ENCODE data around the gene HK2. TPM values are rescaled to one million over a fixed set of nuclear protein-coding genes. Genes with fewer than 3 reads are reported as not detected.

HK2 gene
- total RNA-seq, 6 experiments from 2014 or later, result 26.2 to 51.3 (median 28.4) TPM

DNA sequence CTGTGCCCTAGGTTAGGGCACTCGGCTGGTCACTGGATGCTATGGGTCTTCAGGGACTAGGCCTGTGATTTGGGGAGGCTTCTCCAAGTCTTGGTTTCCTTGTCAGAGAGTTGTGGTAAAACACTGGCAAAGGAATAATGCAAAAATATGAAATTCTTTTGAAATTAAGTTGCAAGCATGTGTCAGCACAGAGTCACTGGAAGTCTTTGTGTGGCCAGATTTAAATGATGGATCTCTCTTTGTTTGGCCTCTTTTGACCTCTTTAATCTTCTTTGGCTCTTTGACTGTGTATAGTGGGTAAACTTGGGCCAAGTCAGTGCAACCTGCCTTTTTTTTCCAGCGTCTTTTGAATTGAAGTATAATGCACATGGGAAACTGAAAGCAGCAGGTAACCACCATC is 12.1 kb downstream of the HK2 start:
- H3K4me3 Mint-ChIP-seq, result peak overlapping the region; percentile 81
- TF ChIP-seq, protein P1, sequence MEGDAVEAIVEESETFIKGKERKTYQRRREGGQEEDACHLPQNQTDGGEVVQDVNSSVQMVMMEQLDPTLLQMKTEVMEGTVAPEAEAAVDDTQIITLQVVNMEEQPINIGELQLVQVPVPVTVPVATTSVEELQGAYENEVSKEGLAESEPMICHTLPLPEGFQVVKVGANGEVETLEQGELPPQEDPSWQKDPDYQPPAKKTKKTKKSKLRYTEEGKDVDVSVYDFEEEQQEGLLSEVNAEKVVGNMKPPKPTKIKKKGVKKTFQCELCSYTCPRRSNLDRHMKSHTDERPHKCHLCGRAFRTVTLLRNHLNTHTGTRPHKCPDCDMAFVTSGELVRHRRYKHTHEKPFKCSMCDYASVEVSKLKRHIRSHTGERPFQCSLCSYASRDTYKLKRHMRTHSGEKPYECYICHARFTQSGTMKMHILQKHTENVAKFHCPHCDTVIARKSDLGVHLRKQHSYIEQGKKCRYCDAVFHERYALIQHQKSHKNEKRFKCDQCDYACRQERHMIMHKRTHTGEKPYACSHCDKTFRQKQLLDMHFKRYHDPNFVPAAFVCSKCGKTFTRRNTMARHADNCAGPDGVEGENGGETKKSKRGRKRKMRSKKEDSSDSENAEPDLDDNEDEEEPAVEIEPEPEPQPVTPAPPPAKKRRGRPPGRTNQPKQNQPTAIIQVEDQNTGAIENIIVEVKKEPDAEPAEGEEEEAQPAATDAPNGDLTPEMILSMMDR (IDR thresholded peaks at IDR 0.05), result no peak
- H3K36me3 Mint-ChIP-seq (ENCODE audit: low read depth), result 0 out of 2 replicates have a peak, but pooled peaks cover 4% of the 10 kb centered on the region
- H3K4me1 Mint-ChIP-seq (ENCODE audit: low read depth), result peaks cover 97% of the 10 kb centered on the region
- no peaks in the 10 kb centered on the region for H3K9me3 Mint-ChIP-seq
- peaks cover 2% of the 10 kb centered on the region; the same call in 1 of the 2 replicates for H3K27me3 Mint-ChIP-seq (ENCODE audit: insufficient read depth)
- H3K27ac Mint-ChIP-seq, result peak overlapping the region; percentile 98
- DNase-seq, result no peak

DNA sequence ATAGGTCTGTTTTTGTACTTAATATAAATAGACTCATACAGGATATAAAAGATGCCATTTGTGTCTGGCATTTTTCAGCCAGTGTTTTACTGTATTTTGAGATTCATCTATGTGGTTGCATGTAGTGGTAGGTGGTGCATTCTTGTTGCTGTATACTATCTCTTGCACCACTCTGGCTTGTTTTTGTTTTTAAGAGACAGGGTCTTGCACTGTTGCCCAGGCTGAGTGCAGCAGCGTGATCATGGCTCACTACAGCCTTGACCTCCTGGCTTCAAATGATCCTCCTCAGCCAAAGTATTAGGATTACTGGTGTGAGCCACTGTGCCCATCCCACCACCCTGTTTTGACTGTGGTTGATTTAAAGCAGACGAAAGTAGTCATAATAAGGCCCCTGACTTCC is 12.6 kb downstream of the HK2 start:
- TF ChIP-seq, protein P1 (IDR thresholded peaks at IDR 0.05), result no peak
- Mint-ChIP-seq H3K4me1 (ENCODE audit: low read depth) (peaks cover 97% of the 10 kb centered on the region), H3K4me3 (peak overlapping the region; percentile 81), H3K9me3 (no peaks in the 10 kb centered on the region), H3K27me3 (ENCODE audit: insufficient read depth) (peaks cover 2% of the 10 kb centered on the region; the same call in 1 of the 2 replicates), H3K27ac (peak overlapping the region; percentile 98), H3K36me3 (ENCODE audit: low read depth) (0 out of 2 replicates have a peak, but pooled peaks cover 4% of the 10 kb centered on the region)
- no peak for DNase-seq

DNA sequence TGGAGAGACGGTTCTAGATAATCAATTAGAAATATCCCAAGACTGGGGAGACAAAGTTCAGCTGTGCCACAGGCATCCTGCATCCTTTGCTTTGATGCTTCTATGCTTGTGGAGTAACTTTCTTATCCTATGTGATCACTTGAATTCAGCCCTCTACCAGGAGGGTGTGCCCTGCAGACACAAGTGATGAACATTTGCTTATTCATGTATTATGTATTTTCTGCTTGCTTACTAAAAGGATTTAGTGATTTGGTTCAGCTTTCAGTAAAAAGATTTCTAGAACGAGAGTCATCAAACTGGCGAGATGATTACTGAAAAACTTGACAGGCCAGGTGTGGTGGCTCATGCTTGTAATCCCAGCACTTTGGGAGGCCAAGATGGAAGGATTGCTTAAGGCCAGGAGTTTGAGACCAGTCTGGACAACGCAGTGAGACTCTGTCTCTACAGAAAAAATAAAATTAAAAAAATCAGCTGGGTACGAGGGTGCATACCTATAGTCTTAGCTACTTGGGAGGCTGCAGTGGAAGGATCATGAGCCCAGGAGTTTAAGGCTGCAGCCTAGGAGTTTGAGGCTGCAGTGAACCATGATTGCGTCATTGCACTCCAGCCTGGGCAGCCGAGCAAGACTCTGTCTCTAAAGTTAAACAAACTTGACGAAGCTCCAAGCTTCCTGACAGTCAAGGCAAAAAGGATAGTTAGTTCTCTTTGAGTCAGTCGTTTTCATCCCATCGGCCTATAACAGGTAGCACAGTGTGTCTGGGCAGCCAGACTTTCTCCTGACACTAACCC is 13.3 kb downstream of the HK2 start:
- H3K4me3 Mint-ChIP-seq, result no peak overlapping the region; the same call in 1 of the 2 replicates
- peaks cover 97% of the 10 kb centered on the region for H3K4me1 Mint-ChIP-seq (ENCODE audit: low read depth)
- peak overlapping the region; percentile 98 for H3K27ac Mint-ChIP-seq
- TF ChIP-seq, protein P1 (IDR thresholded peaks at IDR 0.05), result no peak
- DNase-seq, result no peak
- H3K36me3 Mint-ChIP-seq (ENCODE audit: low read depth), result peaks cover 4% of the 10 kb centered on the region; the same call in 1 of the 2 replicates
- H3K9me3 Mint-ChIP-seq, result no peaks in the 10 kb centered on the region
- H3K27me3 Mint-ChIP-seq (ENCODE audit: insufficient read depth), result peaks cover 2% of the 10 kb centered on the region; the same call in 1 of the 2 replicates

DNA sequence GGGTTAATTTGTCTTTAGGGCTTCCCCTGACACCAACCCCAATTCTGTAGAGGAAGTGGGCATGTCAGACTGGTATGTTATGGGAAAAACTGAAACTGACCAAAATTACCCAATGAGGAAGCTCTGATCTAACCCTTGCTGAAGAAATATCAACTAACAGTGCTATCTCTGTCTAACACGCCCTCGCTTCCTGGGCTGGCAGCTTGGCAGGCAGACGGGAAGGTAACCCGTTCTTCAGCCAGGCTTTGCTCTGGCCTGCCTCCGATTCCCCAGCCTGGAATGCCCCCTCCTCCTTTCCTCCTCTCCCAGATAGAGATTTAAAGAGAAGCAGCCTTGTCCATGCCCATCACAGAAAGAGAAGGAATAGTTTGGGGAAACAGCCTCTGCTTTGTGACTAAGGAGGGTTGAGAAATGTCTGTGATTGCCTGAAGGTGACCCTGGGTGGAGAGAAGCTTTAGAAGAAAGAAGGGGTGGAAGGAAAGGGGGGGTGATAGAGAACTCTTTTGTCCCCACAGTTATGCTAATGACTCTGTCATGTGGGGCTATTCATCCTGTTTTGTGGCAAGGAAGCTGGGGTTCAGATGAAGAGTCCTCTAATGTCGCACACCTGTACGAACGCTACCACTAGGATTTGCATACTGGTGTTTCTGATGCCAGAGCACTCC is 15.4 kb downstream of the HK2 start:
- H3K36me3 Mint-ChIP-seq (ENCODE audit: low read depth), result peaks cover 5% of the 10 kb centered on the region; the same call in 1 of the 2 replicates
- no peak overlapping the region for H3K4me3 Mint-ChIP-seq
- TF ChIP-seq, protein P1 (IDR thresholded peaks at IDR 0.05), result no peak
- H3K27me3 Mint-ChIP-seq (ENCODE audit: insufficient read depth), result peaks cover 2% of the 10 kb centered on the region; the same call in 1 of the 2 replicates
- H3K27ac Mint-ChIP-seq, result peak overlapping the region; percentile 87
- H3K4me1 Mint-ChIP-seq (ENCODE audit: low read depth), result peaks cover 85% of the 10 kb centered on the region
- H3K9me3 Mint-ChIP-seq, result no peaks in the 10 kb centered on the region
- no peak for DNase-seq

DNA sequence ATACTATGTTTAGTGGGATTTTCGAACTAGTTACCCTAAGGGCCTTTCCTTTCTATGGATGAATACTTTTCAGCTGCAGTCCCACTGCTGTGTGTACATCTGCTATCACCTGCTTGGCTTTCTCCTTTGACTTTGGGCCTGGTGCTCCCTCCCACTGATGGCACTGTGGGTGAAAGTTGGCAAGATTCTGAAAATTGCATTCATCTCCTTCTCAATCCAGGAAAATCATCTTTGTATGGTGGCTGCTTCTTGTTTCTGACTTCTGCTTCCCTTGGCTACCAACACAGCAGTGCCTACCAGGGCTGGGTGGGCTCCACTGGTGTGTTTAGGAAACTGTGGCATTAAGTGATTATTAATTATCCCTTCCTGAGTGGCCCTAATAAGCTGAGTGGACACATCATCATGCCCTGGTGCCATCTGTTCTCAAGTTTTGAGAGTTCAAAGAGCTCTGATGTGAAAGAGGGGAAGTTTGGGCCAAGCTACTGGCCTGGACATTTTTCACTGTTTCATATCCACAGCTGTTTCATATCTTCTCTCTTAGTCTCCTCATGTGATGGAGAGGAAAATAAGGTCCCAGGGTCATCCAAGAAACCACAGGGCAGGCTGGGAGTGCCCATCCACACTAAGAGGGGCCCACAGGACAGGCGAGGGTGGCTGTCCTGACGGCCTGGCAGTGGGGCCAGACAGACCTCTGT is 16.7 kb downstream of the HK2 start:
- TF ChIP-seq, protein P1 (IDR thresholded peaks at IDR 0.05), result no peak
- Mint-ChIP-seq H3K27ac (peak overlapping the region; percentile 87), H3K36me3 (ENCODE audit: low read depth) (peaks cover 17% of the 10 kb centered on the region), H3K9me3 (no peaks in the 10 kb centered on the region), H3K4me1 (ENCODE audit: low read depth) (peaks cover 72% of the 10 kb centered on the region), H3K4me3 (peak overlapping the region; percentile 60), H3K27me3 (ENCODE audit: insufficient read depth) (peaks cover 2% of the 10 kb centered on the region; the same call in 1 of the 2 replicates)
- DNase-seq, result peak; percentile 39

Data from HFFc6 (cell line).